ENCODE results near the gene MEGF6.

- TF ChIP-seq CTCF (conservative IDR thresholded peaks at IDR 0.05): no peak
- no peak for TF ChIP-seq ZFX (IDR thresholded peaks at IDR 0.05)
Measured at GRCh38 chr1:3474421-3474820, 136.9 kb downstream of the MEGF6 start.
